GM18868 (cell line): ENCODE data around the gene UGT2B15.
A peak's percentile ranks its signal among the peaks of the same experiment; 100 is the strongest.
"Not testable (repeated sequence)": the region's sequence is repeated elsewhere in the genome, so short reads cannot be mapped to it uniquely, and the experiment has no call there.

Experiments used
- ATAC-seq: cut with Tn5 transposase; IDR thresholded peaks from one replicate; pipeline ENCODE4 v1.9.1; 2021; ENCODE audit warnings: mild to moderate bottlenecking, moderate library complexity; ENCODE audit not compliant: unreplicated experiment

Gene UGT2B15

GRCh38 chr4:68656445-68656973, 13.9 kb downstream of the UGT2B15 start:
- peak; percentile 52 for ATAC-seq

- ATAC-seq: peak; percentile 5
Observed at GRCh38 chr4:68655764-68656444, 14.5 kb downstream of the UGT2B15 start.

GRCh38 chr4:68654946-68655721, 15.3 kb downstream of the UGT2B15 start:
- no peak for ATAC-seq

GRCh38 chr4:68651932-68652331, 18.5 kb downstream of the UGT2B15 start:
- ATAC-seq: no peak

GRCh38 chr4:68630371-68630770, 40.1 kb downstream of the UGT2B15 start:
- no peak for ATAC-seq

- ATAC-seq: not testable (repeated sequence)
Observed at GRCh38 chr4:68622731-68623130, 47.7 kb downstream of the UGT2B15 start.

- peak; percentile 62 for ATAC-seq
Observed at GRCh38 chr4:68617003-68617698, 53.3 kb downstream of the UGT2B15 start.

GRCh38 chr4:68615699-68616422, 54.6 kb downstream of the UGT2B15 start:
- no peak for ATAC-seq

- ATAC-seq: no peak
Observed at GRCh38 chr4:68613752-68614151, 56.7 kb downstream of the UGT2B15 start.

GRCh38 chr4:68606240-68606639, 64.2 kb downstream of the UGT2B15 start:
- ATAC-seq: no peak

GRCh38 chr4:68599150-68599549, 71.3 kb downstream of the UGT2B15 start:
- no peak for ATAC-seq

- no peak for ATAC-seq
Observed at GRCh38 chr4:68597482-68597881, 73.0 kb downstream of the UGT2B15 start.
